Measurements from ENCODE around the gene PDP2. TPM values are rescaled to one million over a fixed set of nuclear protein-coding genes. Genes with fewer than 3 reads are reported as not detected.

PDP2 gene
- total and polyA plus RNA-seq, 10 of the 15 experiments (the other 5 are each of a cell fraction or from before 2014, with no cell fraction given), result 1.9 to 31.1 (median 6.2) TPM

DNA sequence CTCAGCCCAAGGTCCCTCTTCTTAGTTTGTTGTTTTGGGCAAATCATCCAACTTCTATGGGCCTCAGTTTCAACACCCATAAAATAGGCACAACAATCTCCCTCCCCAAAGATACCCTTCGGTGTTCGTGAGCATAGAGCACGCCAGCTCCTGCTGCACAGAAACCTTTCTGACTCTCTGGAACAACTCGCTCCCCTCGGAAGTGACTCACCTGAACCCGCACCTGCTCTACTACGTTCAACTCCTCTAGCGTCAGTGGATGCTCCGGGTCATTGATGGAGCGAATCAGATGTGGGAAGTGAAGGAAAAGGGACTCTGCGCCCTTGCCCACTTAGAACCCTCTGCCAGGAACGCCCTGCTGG is 53.4 kb downstream of the PDP2 start:
- Histone ChIP-seq H3K4me1 (ENCODE audit: control insufficient read depth, insufficient read depth, low read length) (peaks cover 7% of the 10 kb centered on the region), H3K27me3 (replicated peaks in 1 of 2; ENCODE audit: control insufficient read depth in 2 of 2, insufficient read depth in 2 of 2, low read length in 1 of 2) (no peaks in the 10 kb centered on the region), H3K79me2 (ENCODE audit: control insufficient read depth, insufficient read depth, low read length) (peaks cover 33% of the 10 kb centered on the region), H3K36me3 (ENCODE audit: control insufficient read depth in 2 of 2, insufficient read depth in 2 of 2, low read length in 1 of 2) (peaks cover 0 to 3% of the 10 kb centered on the region in 2 experiments; a peak in 1 of 4 replicates), H3K4me2 (ENCODE audit: control insufficient read depth, insufficient read depth) (peak overlapping the region; percentile 95), H3K27ac (ENCODE audit: control insufficient read depth, insufficient read depth) (peak overlapping the region; percentile 94), H3K9me3 (replicated peaks; ENCODE audit: control insufficient read depth, insufficient read depth, low read length) (no peaks in the 10 kb centered on the region), H3K9ac (ENCODE audit: control insufficient read depth, insufficient read depth, low read length) (peak overlapping the region; percentile 94), H2AFZ (ENCODE audit: control insufficient read depth, low read depth, low read length) (peak overlapping the region; percentile 87), H4K20me1 (ENCODE audit: control insufficient read depth, insufficient read depth) (no peaks in the 10 kb centered on the region), H3K4me3 (peak overlapping the region; percentile 78)
- SMC1A ChIA-PET (ENCODE audit: uncharacterized antibody, unreplicated experiment), result no interaction called here
- TF ChIP-seq PML (IDR thresholded peaks at IDR 0.05; ENCODE audit: low read length) (no peak), HDAC6 (IDR thresholded peaks at IDR 0.05; ENCODE audit: unreplicated experiment) (no peak), NFIC (IDR thresholded peaks at IDR 0.05; ENCODE audit: low read depth, low read length) (no peak), RAD51 (IDR thresholded peaks at IDR 0.05) (no peak)
- TF ChIP-seq, protein P1, sequence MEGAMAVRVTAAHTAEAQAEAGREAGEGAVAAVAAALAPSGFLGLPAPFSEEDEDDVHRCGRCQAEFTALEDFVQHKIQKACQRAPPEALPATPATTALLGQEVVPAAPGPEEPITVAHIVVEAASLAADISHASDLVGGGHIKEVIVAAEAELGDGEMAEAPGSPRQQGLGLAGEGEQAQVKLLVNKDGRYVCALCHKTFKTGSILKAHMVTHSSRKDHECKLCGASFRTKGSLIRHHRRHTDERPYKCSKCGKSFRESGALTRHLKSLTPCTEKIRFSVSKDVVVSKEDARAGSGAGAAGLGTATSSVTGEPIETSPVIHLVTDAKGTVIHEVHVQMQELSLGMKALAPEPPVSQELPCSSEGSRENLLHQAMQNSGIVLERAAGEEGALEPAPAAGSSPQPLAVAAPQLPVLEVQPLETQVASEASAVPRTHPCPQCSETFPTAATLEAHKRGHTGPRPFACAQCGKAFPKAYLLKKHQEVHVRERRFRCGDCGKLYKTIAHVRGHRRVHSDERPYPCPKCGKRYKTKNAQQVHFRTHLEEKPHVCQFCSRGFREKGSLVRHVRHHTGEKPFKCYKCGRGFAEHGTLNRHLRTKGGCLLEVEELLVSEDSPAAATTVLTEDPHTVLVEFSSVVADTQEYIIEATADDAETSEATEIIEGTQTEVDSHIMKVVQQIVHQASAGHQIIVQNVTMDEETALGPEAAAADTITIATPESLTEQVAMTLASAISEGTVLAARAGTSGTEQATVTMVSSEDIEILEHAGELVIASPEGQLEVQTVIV (IDR thresholded peaks at IDR 0.05; ENCODE audit: borderline replicate concordance, partially characterized antibody), result no peak
- CTCF ChIA-PET, result interaction anchor here (0.7 to 1.3 kb wide), 5 partner anchors 14 to 540 kb away, joined by 3 to 4 read pairs (median 3); no protein-coding TSS in a partner anchor
- FAIRE-seq, result no peak
- DNase-seq (ENCODE audit: low read depth, low spot score), result no peak
- TSS peak; percentile 77 for BruUV-seq (replicated peaks)
- RAD21 ChIA-PET (ENCODE audit: unreplicated experiment), result interaction anchor here (1.0 kb wide), 1 partner anchor 251 kb away, joined by 3 read pairs; no protein-coding TSS in a partner anchor
- ATAC-seq, result peak; percentile 42
- WGBS (ENCODE audit: insufficient coverage, insufficient replicate concordance, low lambda C conversion rate, missing lambda C conversion rate), result 2% methylated on average over 11 of the region's 12 CpGs
- POLR2A ChIA-PET, result no interaction called here
- in situ Hi-C loops (cut with MboI), result loop anchor here (10.0 kb wide), 1 partner anchor 61 kb away; no protein-coding TSS in a partner anchor
- intact Hi-C loops (cut with micrococcal nuclease; ENCODE audit: unreplicated experiment), result no loop called here

Data from GM12878 (cell line).